Upper lobe of left lung (tissue), 6 donors: ENCODE results near the gene SSR4. TPM values are rescaled to one million over a fixed set of nuclear protein-coding genes. Genes with fewer than 3 reads are reported as not detected.

ENCODE experiments used
- ATAC-seq, 2 donors: fragments of 200-7000 bp; cut with Tn5 transposase; one replicate each; pipeline ENCODE4 v1.9.1; 2022; ENCODE audit warnings: mild to moderate bottlenecking in 2 of 2, moderate library complexity in 2 of 2; ENCODE audit not compliant: low FRiP score in 2 of 2
- DNase-seq, 2 donors: peaks; one replicate each; pipeline ENCODE4 v3.0.0-alpha.2; 2019 to 2020
- H3K27ac ChIP-seq, 4 donors: fragments of 200-600 bp; sonication (generic); one replicate each; pipeline ENCODE4 v1.5.1; 2016 to 2019
- H3K27me3 ChIP-seq, 4 donors: fragments of 200-600 bp; sonication (generic); one replicate each; pipeline ENCODE4 v1.5.1; 2017 to 2019
- H3K36me3 ChIP-seq, 4 donors: fragments of 200-600 bp; sonication (generic); one replicate each; pipeline ENCODE4 v1.5.1; 2016 to 2019
- H3K4me1 ChIP-seq, 4 donors: fragments of 200-600 bp; sonication (generic); one replicate each; pipeline ENCODE4 v1.5.1; 2018 to 2019
- H3K4me3 ChIP-seq, 4 donors: fragments of 200-600 bp; sonication (generic); one replicate each; pipeline ENCODE4 v1.5.1; 2017 to 2019; ENCODE audit warnings: mild to moderate bottlenecking in 2 of 4, moderate library complexity in 1 of 4
- H3K9me3 ChIP-seq, 4 donors: fragments of 200-600 bp; sonication (generic); one replicate each; pipeline ENCODE4 v1.5.1; 2018 to 2019
- EP300 ChIP-seq, 4 donors: sonication (generic); formaldehyde crosslinking; IDR thresholded peaks; one replicate each; pipeline ENCODE4 v1.5.1; 2017; ENCODE audit warnings: antibody characterized with exemption in 4 of 4, control low read depth in 2 of 4
- POLR2A ChIP-seq, 4 donors: fragments of 450-650 bp; IDR thresholded peaks; one replicate each; pipeline ENCODE4 v1.5.1; 2016 to 2017; ENCODE audit warnings: antibody characterized with exemption in 4 of 4, mild to moderate bottlenecking in 2 of 4
- POLR2AphosphoS5 ChIP-seq, 2 donors: sonication (generic); formaldehyde crosslinking; IDR thresholded peaks; one replicate each; pipeline ENCODE4 v1.5.1; 2017; ENCODE audit warnings: antibody characterized with exemption in 2 of 2
- WGBS, 2 donors: methylation state at CpG; one replicate each; pipeline ENCODE4 v1.1.5; 2017 to 2018; 5-methylcytosine and 5-hydroxymethylcytosine counted together
- total RNA-seq, 6 donors: library from RNA; depleted of rRNA in 4 of 6; stranded (reverse); fragments of >200 nt in 4 of 6; gene quantifications; one replicate each; pipeline versions ENCODE4 v1.1.0 to v1.2.1, GENCODE V29; 2016 to 2021
- TF ChIP-seq, protein P1 (sequence below), 6 experiments: fragments of 450-650 bp in 4 of 6; fragments of 200-600 bp in 2 of 6; sonication (generic) in 2 of 6; IDR thresholded peaks; one replicate each; pipeline ENCODE4 v1.5.1; 2016 to 2019; ENCODE audit warnings: antibody characterized with exemption in 6 of 6
- donor health status: DM: no; HTN: no; CAD: no; lungs with moderate emphysema.
- donor health status: DM: no; HTN: yes; CAD: no; lungs with severe emphysema.

The SSR4 gene
- total RNA-seq, 6 donors from 2014 or later = 70.2 to 328 (median 172) TPM

DNA sequence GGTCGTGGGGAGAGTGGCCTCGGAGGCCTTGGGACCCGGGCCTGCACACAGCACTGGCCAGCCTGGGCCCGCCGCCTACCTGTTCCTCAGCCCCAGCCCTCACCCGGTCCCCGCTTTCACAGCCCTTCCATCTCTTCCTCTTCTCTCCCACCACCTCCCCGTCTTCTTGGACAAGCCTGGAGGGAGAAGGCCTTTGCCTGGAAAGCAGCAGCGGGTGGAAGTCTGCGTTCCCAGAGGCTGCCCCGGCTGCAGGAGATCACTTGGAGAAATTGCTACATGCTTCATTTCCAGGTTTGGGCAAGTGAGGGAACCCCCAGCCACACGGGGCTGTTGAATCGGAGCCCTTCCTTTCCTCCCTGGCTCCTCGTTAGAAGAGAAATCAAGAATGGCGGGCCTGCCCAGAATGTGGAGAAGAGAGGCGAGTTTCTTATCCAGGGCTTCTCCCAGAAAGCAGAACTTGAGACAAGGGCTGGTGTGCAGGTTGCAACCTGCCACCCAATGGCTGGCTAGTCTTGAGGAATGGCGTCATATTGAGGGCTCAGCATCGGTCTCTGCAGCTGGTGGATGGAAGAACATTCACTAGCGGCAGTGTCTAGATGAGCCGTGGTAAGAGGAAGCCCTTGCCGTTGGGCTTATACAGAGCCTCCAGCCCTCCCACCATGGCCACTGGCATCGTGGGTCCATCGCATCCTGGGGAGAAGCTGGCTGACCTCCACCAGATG is 37.1 kb downstream of the SSR4 start:
- Histone ChIP-seq H3K4me1 (peaks cover 8 to 21% (median 12%) of the 10 kb centered on the region in 4 donors), H3K27me3 (peaks cover 0 to 16% (median 4%) of the 10 kb centered on the region in 4 donors), H3K27ac (no peak overlapping the region), H3K9me3 (no peaks in the 10 kb centered on the region), H3K36me3 (no peaks in the 10 kb centered on the region), H3K4me3 (no peak overlapping the region)
- TF ChIP-seq, protein P1, sequence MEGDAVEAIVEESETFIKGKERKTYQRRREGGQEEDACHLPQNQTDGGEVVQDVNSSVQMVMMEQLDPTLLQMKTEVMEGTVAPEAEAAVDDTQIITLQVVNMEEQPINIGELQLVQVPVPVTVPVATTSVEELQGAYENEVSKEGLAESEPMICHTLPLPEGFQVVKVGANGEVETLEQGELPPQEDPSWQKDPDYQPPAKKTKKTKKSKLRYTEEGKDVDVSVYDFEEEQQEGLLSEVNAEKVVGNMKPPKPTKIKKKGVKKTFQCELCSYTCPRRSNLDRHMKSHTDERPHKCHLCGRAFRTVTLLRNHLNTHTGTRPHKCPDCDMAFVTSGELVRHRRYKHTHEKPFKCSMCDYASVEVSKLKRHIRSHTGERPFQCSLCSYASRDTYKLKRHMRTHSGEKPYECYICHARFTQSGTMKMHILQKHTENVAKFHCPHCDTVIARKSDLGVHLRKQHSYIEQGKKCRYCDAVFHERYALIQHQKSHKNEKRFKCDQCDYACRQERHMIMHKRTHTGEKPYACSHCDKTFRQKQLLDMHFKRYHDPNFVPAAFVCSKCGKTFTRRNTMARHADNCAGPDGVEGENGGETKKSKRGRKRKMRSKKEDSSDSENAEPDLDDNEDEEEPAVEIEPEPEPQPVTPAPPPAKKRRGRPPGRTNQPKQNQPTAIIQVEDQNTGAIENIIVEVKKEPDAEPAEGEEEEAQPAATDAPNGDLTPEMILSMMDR (IDR thresholded peaks at IDR 0.05) = no peak
- TF ChIP-seq EP300 (IDR thresholded peaks at IDR 0.05) = no peak
- TF ChIP-seq POLR2A (IDR thresholded peaks at IDR 0.05) = no peak
- TF ChIP-seq POLR2AphosphoS5 (IDR thresholded peaks at IDR 0.05) = no peak
- 43 to 78% methylated on average over 8 to 22 of the region's 23 CpGs for WGBS, 2 donors
- DNase-seq = no peak
- ATAC-seq = no peak

DNA sequence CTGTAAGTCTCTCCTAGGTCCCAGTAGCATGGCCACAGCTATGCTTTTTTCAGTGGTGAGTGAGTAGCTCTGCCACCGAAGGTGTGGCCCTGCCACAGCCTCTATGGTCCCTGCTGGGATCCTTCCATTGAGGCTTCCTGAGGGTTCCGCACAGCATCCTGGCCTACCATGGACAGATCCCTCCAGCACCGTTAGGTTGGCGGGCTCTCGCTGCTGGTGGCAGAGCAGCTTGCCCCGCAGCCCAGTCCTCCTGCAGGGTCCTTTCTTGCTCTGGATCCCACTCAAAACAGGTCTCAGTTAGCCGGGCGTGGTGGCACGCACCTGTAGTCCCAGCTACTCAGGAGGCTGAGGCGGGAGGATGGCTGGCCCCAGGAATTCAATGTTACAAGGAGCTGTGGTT is 38.3 kb downstream of the SSR4 start:
- no peak for TF ChIP-seq EP300 (IDR thresholded peaks at IDR 0.05)
- TF ChIP-seq POLR2AphosphoS5 (IDR thresholded peaks at IDR 0.05) = no peak
- TF ChIP-seq, protein P1 (IDR thresholded peaks at IDR 0.05) = no peak
- TF ChIP-seq POLR2A (IDR thresholded peaks at IDR 0.05) = no peak
- 91 to 100% methylated on average over 1 to 9 of the region's 10 CpGs for WGBS, 2 donors

DNA sequence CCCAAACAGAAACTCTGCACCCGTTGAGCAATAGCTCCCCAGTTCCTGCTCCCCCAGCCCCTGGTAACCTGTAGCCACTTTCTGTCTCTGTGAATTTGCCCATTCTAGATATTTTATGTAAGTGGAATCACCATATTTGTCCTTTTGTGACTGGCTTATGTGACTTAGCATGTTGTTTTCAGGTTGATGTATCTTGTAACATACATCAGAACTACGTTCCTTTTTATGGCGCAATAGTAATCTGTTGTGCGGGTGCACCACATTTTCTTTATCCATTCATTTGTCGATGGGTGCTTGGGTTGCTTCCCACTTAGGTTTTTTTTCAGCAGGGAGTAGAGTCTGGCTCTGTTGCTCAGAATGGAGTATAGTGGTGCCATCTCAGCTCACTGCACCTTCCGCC is 42.5 kb downstream of the SSR4 start:
- ATAC-seq = no peak
- TF ChIP-seq POLR2AphosphoS5 (IDR thresholded peaks at IDR 0.05) (no peak), EP300 (IDR thresholded peaks at IDR 0.05) (no peak), POLR2A (IDR thresholded peaks at IDR 0.05) (no peak)
- TF ChIP-seq, protein P1 (IDR thresholded peaks at IDR 0.05) = no peak
- Histone ChIP-seq H3K9me3 (no peaks in the 10 kb centered on the region), H3K4me1 (no peaks in the 10 kb centered on the region), H3K27me3 (no peaks in the 10 kb centered on the region), H3K36me3 (no peaks in the 10 kb centered on the region), H3K4me3 (no peak overlapping the region), H3K27ac (no peak overlapping the region)
- 91 to 92% methylated on average over 6 of the region's 6 CpGs for WGBS, 2 donors
- DNase-seq = no peak

More for the DNA sequence above, 38.3 kb downstream of the SSR4 start:
- H3K4me1 ChIP-seq = peaks cover 8 to 21% (median 12%) of the 10 kb centered on the region in 4 donors
- H3K4me3 ChIP-seq = no peak overlapping the region
- no peak overlapping the region for H3K27ac ChIP-seq
- no peaks in the 10 kb centered on the region for H3K36me3 ChIP-seq
- DNase-seq = no peak
- H3K27me3 ChIP-seq = peaks cover 0 to 14% (median 4%) of the 10 kb centered on the region in 4 donors
- ATAC-seq = no peak
- H3K9me3 ChIP-seq = no peaks in the 10 kb centered on the region

DNA sequence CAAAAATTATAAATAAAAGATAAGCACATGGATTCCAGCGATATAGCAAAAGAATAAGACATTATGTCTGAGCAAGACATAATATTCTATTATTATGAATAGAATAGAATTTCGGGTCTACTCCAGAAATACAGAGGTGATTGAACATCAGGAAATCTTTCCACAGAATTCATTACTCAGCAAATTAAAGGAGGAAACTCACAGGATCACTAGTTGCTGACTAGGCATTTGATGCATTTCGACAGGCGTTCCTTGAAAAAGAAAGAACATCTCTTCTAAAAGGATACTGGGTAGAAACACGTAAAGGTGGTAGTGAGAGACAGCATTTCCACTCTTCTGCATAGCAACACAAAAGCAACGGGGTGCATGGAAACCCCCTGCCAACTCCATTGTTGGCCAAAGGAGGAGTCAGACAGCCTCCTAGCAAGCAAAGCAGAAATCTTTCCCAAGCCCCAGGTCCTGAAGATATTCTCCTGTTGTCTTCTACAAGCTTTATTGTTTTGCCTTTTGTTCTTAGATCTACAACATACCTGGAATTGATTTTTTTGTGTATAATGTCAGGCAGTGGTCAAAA is 50.1 kb downstream of the SSR4 start:
- no peak for DNase-seq

More for the DNA sequence above, 50.1 kb downstream of the SSR4 start:
- 20 to 35% methylated on average over 6 of the region's 6 CpGs for WGBS, 2 donors
- ATAC-seq = no peak
- TF ChIP-seq EP300 (IDR thresholded peaks at IDR 0.05) (no peak), POLR2A (IDR thresholded peaks at IDR 0.05) (no peak), POLR2AphosphoS5 (IDR thresholded peaks at IDR 0.05) (no peak)
- TF ChIP-seq, protein P1 (IDR thresholded peaks at IDR 0.05) = no peak
- Histone ChIP-seq H3K4me3 (no peak overlapping the region), H3K36me3 (no peaks in the 10 kb centered on the region), H3K9me3 (no peaks in the 10 kb centered on the region), H3K27me3 (no peaks in the 10 kb centered on the region), H3K27ac (no peak overlapping the region), H3K4me1 (no peaks in the 10 kb centered on the region)
